HG03060 (cell line): Measurements from ENCODE around the gene MTERF4.

Source experiments
- ATAC-seq: cut with Tn5 transposase; IDR thresholded peaks from one replicate; pipeline ENCODE4 v1.9.1; 2021; ENCODE audit warnings: low read depth, moderate number of reproducible peaks; ENCODE audit not compliant: unreplicated experiment

MTERF4 gene, protein sequence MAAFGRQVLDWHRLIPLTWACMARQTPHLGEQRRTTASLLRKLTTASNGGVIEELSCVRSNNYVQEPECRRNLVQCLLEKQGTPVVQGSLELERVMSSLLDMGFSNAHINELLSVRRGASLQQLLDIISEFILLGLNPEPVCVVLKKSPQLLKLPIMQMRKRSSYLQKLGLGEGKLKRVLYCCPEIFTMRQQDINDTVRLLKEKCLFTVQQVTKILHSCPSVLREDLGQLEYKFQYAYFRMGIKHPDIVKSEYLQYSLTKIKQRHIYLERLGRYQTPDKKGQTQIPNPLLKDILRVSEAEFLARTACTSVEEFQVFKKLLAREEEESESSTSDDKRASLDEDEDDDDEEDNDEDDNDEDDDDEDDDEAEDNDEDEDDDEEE

DNA sequence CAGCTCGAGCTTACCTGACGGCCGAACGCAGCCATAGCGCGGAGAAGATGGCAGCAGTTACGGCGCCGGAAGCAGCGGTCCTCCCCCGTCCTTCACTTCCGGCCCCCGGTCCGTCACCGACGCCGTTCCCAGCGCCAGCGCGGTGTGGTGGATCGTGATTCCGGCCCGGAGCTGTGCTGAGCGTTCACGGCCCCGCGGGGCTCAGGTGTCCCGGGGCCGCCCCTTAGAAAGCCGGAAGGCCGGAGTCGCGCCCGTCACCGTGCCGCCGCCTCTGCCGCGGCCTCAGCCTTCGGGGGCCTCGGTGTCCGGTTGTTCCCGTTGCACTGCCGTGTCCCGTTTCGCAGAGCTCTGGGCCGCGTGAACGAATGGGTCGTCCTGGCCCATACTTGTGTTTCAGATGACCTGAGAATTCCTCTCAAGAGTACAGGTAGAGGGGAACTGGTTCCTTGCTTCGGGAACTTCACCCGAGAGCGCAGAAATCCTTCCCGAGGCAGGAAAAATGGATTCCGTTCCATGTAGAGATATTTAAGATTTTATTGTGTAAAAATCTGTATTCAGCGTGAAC is at the start of gene MTERF4:
Gene MTERF4 (minus strand): TSS at position 49 of the 565 bp plus-strand sequence. CDS start 14 bp downstream, at position 35.
- no peak for ATAC-seq

DNA sequence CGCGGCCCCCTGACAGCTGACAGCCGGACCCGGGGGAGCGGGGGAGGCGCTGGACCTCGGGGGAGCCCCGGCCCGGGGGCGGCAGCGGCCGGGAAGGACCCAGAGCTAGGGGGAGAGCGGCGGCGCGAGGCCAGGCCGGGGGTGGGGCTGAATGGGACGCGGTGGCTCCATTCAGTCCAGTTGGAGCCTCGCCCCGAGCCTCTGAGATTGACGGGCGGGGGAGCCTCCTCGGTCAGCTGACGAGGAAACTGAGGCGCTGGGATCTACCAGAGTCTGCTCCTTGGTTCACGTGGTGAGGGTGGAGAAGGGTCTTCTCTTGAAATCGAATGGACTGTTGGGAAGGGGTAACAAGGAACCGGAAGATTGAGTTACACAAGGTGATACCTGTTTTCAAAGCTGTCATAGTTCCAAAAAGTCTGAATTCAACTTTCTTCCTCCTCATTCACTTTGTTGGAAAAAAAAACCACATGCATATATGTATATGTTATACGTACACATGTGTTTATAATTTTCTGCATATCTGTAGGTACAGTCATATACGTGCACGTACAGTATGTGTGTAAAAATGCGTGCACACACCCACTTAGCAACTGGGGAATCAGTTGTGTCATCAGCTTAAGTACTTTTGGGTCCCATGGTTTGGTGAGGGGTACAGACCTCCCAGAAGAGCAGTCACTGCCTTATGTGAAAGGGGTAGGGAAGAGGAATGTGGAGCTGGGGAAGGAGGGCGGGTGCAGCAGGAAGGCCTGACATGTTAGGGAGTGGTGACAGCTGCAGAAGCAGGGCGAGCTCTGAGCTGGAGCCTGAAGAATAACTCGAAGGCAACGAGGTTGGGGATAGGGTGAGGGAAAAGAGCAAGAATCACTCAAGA is 48.8 kb upstream of the MTERF4 start:
- no peak for ATAC-seq

DNA sequence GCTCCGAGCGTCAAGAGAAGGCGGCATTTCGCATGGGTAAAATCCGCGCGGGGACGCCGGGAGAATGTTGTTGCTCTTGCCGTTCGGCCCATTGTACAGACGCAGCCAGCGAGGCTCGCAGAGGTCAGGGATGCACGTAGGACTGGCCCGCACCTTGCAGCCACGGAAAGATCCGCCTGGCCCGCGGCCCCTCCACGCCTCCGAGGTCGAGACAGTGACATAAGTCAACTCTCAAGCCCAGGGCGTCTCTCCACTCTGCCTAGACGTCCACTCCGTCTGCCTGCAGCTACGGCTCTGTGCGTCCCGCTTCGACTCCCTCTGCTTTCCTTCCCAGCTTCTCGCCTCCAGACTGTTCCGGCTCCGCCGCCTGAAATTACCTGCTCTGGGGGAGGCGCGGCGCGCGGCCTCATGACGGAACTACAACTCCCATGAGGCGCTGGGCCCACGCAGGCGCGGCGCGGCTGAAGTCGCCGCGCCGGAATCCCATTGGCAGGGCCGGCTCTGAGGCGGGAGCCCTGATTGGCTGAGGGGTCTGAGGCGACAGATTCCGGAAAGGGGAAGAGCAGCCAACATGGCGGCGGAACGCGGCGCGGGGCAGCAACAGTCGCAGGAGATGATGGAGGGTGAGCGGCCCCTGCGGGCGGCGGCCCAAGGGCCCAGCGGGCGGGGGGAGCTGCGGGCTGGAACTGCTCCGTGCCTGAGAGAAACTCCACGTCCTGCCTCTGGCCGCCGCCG is 48.0 kb upstream of the MTERF4 start, which contains the start of gene PPP1R7:
Gene PPP1R7 (plus strand): TSS at position 543 of the 735 bp plus-strand sequence. CDS start 29 bp downstream, at position 572.
- peak; percentile 59 for ATAC-seq

DNA sequence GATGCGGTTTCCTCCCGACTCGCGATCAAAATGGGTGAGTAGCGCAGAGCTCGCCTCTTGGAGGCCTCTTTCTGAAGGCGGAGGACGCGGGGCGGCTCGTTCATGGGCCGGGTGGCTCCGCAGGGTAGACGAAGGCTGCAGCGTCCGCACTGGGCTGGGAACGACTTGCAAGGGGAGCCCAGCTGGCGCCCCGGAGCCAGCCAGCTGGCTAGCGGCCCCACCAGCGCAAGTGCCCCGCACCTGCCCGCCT is 47.5 kb upstream of the MTERF4 start:
- no peak for ATAC-seq

DNA sequence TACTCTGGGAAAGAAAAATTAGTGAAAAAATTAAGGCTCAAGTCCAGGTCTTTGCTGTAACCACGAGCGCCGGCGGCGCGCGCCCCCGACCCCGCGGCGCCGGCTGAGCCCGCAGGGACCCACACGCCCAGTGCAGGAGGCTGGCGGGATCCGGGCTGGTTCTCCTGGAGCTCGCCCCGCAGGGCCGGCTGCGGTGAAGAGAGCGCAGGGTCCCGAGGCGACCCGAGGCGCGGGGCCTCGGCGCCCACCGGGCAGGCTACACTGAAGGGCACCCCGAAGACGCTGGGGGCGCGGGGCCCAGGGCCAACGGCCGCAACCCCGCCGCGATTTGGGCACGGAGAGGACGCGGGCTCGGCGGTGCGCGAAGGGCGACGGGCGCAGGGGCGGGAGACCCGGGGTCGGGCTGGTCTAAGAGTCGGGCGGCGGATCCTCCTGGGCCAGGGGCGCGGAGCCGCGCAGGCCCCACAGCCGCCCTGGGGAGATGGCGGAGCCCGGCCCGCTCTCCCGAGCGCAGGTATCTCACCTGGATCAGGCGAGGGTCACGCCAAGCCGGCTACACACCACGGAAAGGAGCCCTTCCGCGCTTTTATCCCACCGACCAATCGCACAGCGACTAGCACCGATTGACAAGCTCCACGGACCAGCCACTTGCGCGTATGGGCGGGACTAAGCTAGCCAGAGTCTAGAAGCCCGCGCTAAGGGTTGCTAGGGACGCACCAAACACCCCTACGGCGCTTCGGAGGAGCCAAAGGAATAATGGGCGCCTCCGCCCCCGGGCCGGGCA is 47.0 kb upstream of the MTERF4 start, which contains the start of gene PASK:
Gene PASK (minus strand): TSS at position 582 of the 784 bp plus-strand sequence. CDS start 6,440 bp downstream, outside the sequence.
- ATAC-seq: peak; percentile 52

DNA sequence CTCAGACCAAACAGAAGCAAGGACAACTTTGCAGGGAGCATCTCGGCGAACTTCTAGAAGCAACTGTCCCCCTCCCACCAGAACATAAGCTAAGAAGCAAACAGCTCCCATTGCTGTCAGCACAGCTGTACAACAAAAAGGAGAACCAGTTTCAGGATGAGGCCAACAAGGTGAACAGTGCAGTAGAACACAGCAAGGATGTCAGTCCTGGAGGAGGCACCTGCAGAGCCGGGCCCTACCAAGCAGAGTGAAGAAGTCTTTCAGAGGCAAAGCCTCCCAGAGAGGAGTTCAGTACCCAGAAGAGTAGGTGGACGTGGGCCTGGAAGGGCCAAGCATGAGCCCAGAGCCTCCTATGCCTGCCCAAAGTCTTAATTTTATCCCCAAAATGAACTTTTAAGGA is 46.2 kb upstream of the MTERF4 start:
- ATAC-seq: no peak

DNA sequence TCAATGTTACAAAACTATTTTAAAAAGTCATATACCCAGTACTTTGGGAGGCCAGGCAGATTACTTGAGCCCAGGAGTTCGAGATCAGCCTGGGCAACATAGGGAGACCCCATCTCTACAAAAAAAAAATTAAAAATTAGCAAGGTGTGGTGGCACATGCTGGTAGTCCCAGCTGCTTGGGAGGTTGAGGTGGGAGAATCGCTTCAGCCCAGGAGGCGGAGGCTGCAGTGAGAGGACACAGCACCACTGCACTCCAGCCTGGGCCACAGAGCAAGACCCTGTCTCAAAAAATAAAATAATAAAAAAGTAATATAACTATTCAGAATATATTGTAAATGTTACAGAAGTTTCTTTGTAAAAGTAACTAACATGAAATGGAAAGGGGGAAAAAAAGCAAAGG is 45.2 kb upstream of the MTERF4 start:
- no peak for ATAC-seq

DNA sequence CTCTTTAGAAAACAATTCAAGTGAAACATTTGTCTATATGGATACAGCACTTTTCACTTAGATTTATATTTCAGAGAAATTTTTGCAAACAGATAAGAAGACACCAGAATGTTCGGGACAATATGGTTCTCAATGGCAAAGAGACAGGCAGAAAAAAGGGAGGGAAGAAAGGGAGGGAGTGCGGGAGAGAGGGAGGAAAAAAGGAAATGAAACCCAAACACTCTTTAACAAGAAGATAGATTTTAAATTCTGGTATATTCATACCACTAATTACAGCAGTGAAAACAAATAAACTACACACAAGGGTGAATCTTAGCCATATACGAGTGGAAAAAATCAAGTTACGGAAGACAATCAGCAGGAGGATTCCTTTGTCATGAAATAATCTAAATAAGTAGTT is 44.2 kb upstream of the MTERF4 start:
- no peak for ATAC-seq

DNA sequence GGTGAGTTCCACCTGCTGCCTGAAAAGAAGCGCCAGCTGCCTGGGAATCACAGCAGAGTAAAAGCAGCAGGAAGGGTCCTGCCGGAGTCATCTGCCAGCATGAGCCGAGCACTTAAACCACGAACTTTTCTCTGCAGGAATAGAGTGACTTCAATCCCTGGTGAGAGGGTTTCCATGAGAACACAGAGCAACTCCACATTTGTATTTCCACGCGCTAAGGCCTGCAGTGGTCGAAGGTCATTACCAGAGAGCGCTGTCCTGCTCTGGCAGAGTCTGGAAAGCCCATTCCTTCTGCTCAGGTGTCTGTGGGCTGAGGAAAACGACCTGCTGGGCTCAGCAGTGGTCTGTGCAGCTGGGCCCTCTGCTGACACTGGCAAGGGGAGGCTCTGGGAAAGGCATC is 40.5 kb upstream of the MTERF4 start:
- ATAC-seq: no peak

DNA sequence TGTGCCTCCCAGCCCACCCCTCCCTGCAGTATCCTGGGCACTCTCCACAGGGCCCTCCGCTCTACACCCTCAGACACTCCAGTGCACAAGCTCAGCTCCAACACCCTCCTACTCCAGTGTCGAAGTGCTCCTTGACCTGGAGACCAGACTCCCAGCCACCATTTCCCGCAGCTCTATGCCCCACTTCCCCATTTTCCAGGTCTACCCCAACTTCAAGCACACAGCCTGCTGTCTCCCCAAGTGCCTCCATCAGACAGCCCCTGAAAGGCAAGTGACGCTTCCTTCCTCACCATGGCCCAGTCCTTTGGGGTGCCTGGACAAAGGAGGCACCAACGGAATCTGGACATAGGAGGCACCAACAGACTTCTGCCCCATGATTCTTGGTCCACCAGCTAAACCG is 40.0 kb upstream of the MTERF4 start:
- no peak for ATAC-seq

DNA sequence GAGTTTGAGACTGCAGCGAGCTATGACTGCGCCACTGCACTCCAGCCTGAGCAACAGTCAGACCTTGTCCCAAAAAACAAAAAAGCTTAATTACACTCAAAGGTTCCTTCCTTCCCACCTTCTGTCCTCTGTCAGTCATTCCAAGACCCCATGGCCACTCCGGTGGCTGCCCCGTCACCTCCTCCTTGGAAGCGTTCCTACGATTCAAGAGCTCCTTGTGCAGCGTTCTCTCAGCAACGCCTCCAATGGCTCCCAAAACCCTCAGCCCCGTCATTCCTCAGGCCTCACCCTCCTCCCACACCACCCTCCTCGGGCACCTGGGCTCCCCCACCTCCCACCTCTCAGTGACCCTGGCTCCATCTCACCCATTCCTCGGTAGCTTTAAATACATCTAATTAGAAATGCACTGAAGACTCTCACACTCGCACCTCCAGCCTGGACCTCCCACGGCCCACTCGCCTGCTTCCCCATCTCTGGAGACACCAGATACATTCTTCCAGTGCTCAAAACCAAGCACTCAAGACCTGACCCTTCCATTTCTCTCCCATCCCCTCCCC is 39.2 kb upstream of the MTERF4 start:
- ATAC-seq: no peak

DNA sequence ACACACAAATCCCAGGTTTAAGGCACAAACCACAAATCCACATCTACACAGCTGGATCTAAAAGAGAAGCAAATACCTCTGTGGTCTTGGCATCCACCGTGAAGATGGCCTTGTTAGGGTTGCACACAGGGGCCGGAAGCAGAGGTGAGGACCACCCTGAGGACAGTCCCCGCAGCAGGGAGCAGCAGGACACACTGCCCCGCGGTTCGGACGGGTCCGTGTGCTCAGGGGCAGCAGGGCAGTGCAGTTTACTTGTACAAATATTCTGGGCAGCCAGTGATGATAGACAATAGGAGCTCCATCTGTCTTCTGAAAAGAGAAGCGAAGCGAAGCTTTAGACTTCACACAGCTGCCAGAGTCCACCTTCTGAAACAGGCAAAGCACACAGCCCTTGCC is 38.4 kb upstream of the MTERF4 start:
- ATAC-seq: no peak

DNA sequence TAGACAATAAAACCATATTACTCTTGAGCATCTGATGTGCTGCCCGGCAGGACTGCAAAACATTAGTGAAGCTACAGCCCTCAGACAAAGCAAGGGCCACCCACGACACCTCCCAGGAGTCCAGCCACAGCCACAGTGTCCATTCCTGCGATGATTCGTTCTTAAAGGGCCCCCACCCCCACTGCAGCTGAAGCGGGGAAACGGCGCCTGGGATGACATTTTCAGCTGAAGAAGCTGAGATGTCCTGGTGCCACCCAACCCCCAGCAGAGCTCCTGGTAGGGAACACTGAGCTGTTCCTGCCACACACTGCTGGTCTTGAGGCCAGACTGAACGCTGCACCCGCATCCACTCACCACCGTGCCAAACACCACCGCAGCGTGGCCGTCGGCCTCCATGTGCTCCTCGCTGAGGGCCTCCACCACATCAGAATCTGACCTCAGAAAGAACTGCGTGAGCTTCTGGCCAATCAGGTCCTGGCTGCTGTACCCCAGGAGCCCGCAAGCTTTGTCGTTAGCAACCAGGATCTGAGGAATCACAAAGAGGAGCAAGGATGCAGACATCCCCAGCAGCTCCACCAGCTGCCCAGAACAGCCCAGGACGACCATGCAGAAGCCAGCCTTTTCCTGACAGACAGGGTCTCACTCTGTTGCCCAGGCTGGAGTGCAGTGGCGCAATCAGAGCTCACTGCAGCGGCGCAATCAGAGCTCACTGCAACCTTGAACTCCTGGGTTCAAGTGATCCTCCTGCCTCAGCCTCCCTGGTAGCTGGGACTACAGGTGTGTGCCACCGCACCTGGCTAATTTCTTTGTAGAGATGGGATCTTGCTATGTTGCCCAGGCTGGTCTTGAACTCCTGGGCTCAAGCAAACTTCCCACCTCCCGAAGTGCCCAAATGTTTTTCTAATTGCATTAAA is 37.7 kb upstream of the MTERF4 start:
- ATAC-seq: no peak

DNA sequence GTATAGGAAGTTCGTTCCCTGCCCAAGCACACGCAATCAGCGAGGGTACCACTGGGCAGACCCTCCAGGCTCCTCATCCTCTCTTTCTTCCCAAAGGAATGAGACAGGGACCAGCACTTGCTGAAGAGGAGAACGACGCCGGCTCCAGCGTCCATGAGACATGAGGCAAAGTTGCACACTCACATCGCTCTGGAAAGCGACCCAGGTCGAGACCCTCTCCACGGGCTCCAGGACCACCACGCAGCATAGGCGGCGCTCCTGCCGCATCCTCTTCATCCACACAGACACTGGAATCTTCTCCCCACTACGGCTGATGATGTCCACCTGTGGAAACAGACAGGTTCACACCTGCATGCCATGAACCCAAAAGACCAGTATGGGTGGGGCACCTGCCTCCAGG is 36.4 kb upstream of the MTERF4 start:
- no peak for ATAC-seq

DNA sequence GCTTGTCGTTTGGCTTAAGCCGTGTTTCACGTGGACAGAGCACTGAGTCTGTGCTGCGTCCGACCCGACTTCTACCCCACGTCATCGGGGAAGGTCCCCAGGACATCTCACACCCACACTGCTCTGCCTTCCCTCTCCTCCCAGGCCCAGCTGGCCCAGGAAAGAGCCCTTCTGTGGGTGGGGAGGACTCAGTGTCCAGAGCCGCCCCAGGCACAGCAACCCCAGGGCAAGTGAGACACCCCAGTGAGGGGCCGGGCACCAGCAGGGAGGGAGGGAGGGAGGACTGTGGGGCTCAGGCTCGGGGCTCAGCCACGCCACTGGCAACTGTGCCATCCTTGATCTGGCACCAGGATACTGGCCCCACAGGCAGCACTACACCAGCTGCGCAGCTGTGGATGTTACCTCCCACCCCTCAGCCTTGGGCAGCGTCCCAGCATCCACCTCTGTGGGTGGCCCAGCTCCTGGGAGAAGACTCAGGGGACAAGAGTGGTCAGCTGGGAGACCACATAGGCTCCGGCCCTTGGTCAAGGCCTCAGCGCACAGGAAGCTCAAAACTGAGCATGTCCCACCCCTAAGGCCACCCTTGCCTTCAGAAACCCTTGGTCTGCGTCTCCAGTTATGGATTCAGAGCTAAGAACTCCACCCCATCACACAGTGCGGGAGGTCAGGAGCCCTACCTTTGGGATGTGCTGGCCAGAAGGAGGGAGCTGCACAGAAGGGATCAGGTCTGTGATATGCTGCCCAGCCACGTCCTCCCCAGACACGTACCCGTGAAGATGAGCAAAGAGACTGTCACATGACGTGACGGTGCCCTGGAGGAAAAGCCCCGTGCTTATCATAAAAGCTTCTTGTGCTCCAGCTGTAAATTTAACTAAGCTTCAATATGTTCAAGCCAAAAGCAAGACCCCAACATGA is 35.4 kb upstream of the MTERF4 start:
- no peak for ATAC-seq

DNA sequence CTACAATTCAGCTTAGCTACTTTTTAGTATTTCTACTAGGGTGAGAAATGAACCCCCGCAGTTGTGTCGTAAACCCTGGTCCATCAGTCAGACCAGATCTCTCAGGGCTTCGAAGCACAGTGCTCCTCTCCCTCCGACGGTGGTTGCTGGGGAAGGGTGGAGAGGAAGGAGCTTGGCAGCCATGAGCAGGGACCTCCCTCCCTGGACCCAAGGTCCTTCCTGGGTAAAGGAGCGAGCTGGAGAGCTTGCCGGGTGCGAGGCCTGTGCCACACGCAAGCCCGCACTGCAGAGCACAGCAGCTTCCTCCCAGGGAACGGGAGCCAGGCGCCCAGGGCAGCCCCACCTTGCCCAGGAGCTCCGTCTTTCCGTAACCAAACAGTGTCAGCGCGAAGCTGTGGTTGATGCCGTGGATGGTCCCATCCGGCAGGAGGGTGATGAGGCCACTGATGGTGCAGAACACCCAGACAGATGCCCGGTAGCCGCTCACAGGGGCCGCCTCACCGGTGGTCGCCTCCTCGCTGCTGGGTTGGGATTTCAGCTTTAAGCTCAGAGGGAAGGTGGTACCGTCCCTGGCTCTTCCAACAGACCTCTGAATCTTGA is 34.7 kb upstream of the MTERF4 start:
- ATAC-seq: no peak

DNA sequence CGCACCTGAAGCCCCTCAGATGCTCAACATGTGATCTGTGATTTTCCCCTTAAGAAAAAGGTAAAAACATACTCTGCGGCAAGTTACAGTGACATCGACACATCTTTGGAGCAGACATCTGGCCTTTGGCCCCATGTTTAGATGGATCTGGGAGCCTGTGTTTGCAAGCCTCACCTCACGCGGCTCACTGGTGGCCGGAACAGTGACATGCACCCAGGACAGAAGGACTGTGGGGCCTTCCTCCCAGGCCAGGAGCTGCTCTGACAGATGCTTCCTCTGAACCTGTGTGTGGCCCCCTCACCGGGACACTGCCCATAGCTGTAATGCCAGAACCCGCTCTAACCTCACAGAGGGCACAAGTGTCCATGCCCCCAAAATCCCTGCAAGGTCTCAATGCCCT is 34.1 kb upstream of the MTERF4 start:
- no peak for ATAC-seq
